ACHN (cell line): Measurements from ENCODE around the gene LRRC8A.
A peak's percentile ranks its signal among the peaks of the same experiment; 100 is the strongest.
"Not testable (repeated sequence)": the region's sequence is repeated elsewhere in the genome, so short reads cannot be mapped to it uniquely, and the experiment has no call there.

ENCODE experiments used
- DNase-seq: peaks from one replicate; pipeline ENCODE4 v3.0.0-alpha.2; 2015
- in situ Hi-C: cut with HindIII; loops from 2 replicates; pipeline ENCODE4 v1.10.0; 2017; ENCODE audit warnings: low sequenced_read_pairs, low pct_ligation_motif_present, low pct_unique_long_range_greater_than_20kb

Gene LRRC8A

DNA sequence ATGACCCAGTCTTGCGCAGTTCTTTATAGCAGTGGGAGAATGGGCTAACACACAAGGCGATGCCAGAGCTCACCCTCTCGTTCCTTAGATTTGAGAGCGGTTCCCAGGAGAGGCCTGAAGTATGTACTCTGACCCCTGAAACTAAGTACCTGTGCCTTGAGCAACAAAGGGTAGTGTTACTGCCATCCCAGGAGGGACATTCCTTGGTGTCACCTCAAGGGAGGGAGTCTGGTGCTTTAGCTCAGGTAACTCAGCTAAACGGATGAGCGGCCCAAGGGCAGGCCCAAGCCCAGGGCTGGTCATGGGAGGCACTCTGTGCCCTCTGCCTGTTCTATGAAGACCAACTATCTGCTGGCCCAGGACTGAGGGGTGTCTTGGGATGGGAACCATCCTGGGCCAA is 20.4 kb upstream of the LRRC8A start:
- DNase-seq: no peak
- in situ Hi-C loops: no loop called here

DNA sequence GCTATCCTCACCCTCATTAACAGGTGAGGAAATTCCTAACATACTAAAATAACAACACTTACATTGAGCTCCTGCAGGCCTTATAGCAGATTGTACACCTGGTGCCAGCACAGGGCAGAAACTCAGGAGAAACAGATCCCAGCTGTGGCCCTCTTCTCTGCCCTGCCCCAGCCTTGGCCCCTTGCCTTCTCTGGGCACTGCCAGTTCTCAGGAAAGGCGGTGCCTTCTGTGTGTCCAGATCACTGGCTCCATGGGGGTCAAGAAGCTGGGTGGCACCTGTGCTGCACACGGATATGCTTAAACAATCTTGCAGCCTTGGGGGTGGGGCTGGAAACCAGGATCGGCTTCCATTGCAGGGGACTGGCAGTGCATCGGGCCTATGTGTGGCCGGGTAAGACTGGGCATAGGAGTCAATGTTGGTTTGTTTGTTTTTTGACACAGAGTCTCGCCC is 19.5 kb upstream of the LRRC8A start:
- no peak for DNase-seq

DNA sequence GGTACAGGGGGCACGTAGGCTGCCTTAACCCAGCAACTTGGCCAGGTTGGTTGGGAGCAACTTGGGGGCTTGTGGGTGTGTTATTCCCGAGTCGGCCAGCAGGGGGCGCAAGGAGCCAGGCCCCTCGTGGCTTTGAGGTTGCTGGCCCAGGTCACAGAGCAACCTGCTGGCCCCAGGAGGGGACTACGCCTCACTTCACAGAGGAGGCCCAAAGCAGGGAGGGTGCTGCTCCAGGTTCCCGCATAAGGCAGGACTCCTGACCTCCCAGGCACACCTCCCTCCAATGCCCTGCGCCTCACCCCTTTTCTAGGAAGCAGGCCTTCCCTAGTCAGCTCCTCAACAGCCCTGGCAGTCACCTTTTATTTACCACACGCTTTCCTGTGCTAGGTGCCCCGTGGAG is 18.3 kb upstream of the LRRC8A start:
- in situ Hi-C loops: no loop called here
- peak; percentile 58 for DNase-seq

More for the DNA sequence above, 19.5 kb upstream of the LRRC8A start:
- in situ Hi-C loops: no loop called here

DNA sequence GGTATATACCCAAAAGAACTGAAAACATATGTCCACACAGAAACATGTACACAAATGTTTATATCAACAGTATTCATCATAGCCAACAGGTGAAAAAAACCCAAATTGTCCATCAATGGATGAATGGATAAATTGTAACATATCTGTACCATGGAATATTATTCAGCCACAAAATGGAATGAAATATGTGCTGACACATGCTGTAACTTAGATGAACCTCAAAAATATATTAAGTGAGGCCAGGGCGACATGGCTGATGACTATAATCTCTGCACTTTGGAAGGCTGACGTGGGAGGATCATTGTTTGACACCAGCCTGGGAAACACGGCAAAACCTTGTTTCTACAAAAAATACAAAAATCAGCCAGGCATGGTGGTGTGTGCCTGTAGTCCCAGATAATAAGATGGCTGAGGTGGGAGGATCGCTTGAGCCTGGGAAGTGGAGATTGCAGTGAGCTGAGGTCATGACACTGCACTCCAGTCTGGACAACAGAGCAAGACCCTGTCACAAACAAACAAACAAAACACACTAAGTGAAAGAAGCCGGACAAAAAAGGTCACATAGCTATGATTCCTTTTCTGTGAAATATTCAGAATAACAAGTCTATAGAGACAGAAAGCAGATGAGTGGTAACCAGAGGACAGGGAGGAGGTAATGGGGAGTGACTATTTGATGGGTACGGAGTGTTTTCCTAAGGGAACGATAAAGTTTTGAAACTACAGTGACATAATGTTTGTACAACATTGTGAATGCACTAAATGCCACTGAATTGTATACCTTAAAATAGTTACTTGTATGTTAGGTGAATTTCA is 11.6 kb upstream of the LRRC8A start:
- in situ Hi-C loops: no loop called here
- DNase-seq: no peak

DNA sequence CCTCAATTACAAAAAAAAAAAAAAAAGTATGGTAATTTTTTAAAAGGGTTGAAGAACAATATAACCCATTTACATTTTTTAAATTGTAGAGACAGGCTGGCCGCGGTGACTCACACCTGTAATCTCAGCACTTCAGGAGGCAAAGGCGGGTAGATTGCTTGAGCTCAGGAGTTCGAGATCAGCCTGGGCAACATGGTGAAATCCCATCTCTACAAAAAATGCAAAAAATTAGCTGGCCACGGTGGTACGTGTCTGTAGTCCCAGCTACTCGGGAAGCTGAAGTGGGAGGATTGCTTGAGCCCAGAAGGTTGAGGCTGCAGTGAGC is 11.0 kb upstream of the LRRC8A start:
- in situ Hi-C loops, DNase-seq: not testable (repeated sequence)

DNA sequence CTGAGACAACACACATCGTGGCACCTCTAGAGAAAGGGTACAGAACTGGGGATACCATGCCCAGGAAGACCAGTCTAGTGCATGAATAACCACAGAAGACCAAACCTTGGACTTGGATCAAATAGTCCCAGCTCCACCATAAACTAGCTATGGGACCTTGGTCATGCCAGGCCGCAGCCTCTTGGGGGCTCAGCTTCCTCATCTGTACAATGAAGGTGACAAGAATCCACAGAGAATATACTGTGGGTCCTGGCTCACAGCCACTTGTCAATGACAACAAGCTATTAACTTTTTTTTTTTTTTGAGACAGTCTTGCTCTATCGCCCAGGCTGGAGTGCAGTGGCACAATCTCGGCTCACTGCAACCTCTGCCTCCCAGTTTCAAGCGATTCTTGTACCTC is 4.1 kb upstream of the LRRC8A start:
- in situ Hi-C loops: no loop called here
- no peak for DNase-seq

DNA sequence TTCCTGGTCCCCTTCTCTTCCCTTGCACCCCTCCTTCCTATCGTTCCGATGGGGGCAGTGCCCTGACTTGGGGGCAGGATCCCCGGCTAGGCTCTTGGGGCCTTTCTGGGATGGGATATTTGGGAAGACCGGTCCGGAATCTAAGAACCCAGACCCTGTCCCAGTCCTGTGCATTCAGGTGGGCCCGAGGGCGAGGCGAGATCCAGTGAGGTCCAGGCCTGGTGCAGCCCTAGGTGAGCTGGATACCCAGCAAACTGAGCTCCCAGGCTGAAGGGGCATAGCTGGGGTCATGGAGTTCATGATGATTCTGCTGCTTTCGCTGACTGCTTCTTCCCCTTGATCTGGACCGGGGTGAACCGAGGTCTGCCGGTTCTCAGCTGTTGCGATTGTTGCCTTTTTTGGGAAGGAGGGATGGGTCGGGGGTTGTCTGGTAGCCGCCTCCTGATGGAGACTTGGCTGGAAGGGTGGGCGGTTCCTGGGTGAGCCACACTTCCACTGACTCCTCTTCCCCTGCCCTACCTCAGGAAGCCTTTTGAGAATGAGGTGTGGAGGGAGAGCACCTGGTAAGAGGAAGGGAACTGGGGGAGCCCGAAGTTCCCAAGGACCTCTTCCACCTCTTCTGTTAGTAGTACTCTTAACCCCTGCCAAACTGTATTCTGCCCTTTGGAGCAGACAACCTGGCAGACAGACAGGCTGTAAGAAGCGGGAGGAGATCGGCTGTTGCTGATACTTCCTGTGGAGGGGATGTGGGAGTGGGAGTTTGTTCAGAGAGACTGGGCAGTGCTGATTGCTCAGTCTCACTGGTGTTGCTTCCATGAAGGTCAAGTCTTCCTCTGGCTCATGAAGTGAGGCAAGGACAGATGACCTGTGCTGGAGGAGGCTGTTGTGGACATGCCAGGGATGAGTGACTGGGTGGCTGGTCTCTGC is 1.0 kb downstream of the LRRC8A start:
- in situ Hi-C loops: no loop called here
- DNase-seq: peak; percentile 10

DNA sequence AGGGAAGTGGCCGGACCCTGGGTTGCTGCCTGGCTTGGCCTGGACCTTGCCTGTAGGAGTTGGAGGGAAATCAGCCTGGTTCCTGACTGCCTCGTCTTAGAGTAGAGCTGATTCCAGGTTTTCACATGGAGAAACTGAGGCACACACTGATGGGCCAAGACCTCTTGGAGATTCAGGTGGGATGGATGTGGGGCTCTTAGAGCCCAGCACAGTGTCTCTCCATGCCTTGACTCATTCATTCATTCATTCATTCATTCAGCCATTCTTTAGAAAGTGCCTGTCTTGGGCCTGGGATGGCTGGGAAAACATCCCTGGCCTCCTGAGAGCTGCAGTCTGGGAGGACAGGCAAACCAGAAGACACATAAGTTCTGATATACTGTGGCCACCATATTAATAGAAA is 2.2 kb downstream of the LRRC8A start:
- in situ Hi-C loops: no loop called here
- DNase-seq: no peak

DNA sequence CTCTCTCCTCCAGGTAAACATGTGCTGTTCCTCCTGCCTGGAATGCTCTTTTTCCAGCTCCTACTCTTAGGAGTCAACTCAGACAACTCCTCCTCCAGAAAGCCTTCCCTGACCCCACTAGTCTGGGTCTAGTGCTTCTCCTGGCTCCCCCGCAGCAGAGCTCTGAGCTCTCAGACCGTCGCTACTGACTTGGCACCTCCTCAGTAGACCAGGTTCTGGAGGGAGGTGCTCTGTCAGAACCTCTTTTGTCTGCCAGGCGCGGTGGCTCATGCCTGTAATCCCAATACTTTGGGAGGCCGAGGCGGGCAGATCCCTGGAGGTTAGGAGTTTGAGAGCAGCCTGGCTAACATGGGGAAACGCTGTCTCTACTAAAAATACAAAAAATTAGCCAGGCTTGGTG is 3.4 kb downstream of the LRRC8A start:
- in situ Hi-C loops: no loop called here
- no peak for DNase-seq

DNA sequence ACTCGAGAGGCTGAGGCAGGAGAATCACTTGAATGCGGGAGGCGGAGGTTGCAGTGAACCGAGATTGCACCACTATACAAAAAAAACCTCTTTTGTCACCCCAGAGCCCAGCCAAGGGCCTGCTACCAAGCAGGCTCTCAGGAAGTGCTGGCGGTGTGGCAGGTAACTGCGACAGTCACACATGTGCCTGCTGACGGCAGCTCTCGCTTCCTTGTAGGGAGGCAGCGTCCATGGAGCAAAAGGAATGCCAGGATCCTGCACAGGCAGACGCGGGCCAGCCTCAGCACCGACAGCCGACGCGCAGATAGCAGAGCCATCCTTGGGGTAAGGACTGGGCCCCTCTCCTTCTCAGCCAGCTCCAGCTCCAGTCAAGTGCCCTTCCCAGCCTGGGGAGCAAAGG is 3.9 kb downstream of the LRRC8A start:
- in situ Hi-C loops: no loop called here
- DNase-seq: no peak

DNA sequence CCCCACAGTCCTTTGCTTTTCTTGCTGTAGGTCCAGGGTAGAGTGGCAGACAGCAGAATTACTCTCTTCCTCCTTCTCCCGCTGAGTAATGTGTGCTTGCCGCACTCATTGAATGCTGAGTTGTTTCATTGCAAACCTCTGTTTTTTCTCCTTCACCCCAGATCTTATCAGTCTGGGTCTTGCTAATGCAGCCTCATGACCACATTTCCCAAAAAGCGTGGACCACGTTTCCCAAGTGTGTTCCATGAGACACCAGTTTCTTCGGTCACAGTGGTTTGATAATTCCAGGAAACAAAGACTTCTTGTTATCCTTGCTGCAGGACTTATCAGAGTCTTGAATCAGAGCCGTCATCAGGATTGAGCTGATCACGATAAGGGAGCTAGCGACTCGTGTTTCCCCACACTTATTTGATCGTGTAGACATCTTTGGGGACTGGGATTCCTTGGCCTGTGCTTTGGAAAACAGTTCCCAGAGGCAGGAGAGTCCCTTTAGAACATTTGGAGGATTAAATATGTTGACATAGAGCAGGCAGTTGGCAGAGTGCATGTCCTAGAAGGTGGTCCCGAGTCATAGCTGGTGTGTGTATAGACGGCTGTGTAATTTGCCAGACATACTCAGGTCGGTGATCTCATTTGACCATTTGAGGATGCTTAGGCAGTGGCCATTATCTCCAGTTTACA is 4.4 kb downstream of the LRRC8A start:
- in situ Hi-C loops: no loop called here
- no peak for DNase-seq

DNA sequence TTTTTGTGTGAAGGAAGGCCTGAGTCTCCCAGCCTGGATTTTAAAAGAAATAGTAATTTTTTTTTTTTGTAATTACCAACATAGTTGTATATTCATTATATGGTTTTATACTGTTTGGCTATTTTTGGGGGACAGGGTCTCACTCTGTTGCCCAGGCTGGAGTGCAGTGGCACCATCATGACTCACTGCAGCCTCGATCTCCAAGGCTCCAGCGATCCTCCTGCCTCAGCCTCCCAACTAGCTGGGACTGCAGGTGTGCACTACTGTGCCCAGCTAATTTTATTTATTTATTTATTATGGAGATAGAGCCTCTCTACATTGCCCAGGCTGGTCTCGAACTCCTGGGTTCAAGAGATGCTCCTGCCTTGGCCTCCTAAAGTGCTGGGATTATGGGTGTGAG is 5.1 kb downstream of the LRRC8A start:
- in situ Hi-C loops: no loop called here
- no peak for DNase-seq

DNA sequence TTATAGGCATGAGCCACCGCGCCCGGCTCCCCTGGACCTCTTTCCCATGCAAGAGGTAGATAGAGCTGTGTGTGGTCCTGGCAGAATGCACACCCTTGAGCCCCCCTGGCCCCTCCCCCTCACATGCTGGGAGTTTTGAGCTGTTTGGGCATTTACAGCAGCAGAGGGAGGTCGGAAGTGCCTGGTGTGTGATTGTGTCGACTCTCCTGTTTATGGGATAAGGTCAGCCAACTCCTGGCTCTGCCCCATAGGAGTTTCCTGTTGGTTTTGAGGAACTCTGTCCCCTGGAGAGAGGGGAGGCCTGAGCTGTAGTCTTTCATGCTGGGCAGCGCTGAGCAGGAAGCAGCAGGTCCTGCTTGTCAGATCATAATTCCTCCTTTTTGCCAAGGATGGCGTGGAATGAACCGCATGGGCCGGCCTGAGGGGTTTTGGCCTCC is 6.0 kb downstream of the LRRC8A start:
- in situ Hi-C loops: no loop called here
- no peak for DNase-seq

DNA sequence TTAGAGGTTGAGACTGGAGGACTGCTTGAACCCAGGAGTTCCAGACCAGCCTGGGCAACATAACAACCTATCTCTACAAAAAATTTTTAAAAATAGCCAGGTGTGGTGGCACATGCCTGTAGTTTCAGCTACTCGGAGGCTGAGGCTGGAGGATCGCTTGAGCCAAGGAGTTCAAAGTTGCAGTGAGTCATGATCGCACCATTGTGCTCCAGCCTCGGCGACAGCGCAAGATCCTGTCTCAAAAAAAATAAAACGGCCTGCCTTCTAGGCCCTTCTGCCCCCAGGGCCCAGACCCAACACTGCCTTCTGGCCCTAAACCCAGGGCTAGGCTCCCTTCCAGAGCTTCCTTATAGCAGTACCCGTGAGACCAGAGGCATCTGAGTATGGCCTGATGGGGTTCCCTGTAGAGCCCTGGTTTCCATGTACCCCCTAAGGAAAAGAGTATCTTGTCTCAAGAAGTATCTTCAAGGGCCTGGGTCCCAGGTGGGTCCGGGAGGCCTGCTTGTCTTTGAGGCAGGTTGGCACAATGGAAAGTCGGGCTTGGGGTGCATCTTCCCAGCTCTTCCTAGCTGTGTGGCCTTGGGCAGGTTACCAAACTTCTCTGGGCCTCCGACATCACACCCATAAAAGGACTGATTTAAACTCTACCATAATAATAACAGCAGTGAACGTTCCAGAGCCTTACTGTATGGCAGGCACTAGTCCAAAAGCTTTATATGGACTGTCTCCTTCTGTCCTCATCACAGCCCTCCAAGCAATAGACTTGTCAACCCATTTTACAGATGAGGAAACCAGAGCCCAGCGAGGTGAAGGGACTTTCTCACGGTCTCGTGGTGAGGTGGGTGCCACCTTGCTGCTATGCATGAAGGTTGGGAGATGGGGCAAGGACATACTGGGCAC is 9.6 kb downstream of the LRRC8A start:
- in situ Hi-C loops: no loop called here
- no peak for DNase-seq

DNA sequence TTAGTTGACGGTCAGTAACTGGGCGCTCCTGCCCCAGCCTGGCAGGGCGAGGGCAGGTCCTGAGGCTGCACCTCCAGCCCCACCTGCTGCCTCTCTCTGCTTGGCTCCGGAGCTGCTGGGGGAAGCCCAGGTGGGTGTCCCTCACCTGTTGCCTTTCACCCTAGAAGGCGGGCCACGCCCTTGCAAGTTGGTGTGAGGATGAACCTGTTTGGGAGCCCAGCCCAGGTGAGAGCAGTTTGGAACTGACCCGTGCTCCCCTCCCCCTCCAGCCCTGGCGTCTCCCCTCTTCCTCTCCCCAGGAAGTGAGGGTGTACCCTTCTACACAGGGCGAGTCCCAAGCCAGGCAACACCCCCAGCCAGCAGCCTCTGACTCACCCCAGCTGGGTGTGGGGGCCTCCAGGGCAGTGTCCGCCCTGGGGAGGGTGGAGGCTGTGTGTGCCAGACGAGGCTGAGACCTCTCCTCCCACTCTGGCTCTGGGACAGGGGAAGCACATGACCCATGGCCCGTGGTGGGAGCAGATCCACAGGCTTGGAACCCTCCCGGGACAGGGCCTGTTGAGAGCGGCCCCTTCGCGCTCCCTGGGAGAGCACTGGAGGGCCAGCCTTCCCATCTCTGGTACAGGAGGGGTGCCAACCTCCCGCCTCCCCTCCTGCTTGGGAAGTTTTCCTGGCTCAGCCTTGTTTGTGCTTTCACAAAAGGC is 10.4 kb downstream of the LRRC8A start:
- in situ Hi-C loops: no loop called here
- no peak for DNase-seq

DNA sequence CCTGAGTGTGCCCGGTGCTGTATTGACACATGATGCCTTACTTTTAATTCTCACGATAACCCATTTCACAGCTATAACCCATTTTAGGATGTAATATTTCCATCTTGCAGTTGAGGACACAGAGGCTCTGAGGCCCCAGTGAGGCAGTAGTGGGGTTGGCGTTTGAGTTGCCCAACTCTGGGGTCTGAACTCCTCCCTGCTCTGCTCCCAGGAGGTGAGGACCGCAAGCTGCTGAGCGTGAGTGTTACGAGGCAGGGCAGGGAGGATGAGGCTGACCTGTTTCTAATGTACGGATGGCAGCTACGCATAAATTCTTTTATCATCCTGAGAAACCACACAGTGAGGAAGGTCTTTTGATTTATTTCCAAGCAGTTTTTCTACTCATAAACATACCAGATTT is 11.4 kb downstream of the LRRC8A start:
- no peak for DNase-seq

DNA sequence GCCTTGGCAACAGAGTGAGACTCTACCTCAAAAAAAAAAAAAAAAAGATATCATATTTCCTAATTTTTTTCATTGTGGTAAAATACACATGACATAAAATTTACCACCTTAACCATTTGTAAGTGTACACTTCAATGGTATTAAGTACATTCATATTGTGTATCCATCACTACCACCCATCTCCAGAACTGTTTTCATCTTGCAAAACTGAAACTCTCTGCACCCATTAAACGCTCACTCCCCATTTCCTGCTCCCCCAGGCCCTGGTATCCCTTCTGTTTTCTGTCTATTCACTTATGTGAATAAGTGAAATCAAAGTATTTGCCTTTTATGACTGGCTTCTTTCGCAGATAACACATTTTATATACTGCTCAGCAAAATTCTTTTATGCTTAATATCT is 12.8 kb downstream of the LRRC8A start:
- no peak for DNase-seq
- in situ Hi-C loops: no loop called here

More for the DNA sequence above, 11.4 kb downstream of the LRRC8A start:
- in situ Hi-C loops: no loop called here

DNA sequence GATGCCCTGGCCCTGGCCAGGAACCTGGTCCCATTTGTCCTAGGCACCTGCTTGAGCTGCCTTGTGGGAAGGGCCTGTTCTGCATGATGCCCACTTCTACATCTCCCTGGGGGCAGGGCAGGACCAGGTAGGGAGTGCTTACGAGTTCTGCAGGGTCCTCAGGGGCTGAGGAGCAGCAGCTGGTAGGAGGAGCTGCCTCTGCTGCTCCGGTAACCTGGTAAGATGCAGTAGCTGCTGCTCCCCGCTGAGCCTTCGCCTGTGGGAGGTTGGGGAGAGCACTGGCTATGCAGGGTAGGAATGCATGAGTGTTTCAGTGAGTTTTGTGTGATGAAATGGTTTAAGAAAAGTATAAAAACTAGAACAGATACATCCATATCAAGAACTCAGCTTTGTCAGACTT is 13.6 kb downstream of the LRRC8A start:
- in situ Hi-C loops: no loop called here
- DNase-seq: no peak
